Mesothelial cell of epicardium (in vitro differentiated cells): Measurements from ENCODE around the gene CAMK4. TPM values are rescaled to one million over a fixed set of nuclear protein-coding genes. Genes with fewer than 3 reads are reported as not detected.

Experiments used
- DNase-seq, 2 experiments: peaks; one replicate each; pipeline ENCODE4 v3.0.0; 2021; ENCODE audit warnings: low spot score in 2 of 2; ENCODE audit not compliant: unreplicated experiment in 2 of 2
- H3K27ac Mint-ChIP-seq: 2 replicates; pipeline ENCODE4 v1.8.0; 2021; ENCODE audit warnings: mixed read lengths
- H3K27me3 Mint-ChIP-seq: 2 replicates; pipeline ENCODE4 v1.8.0; 2021; ENCODE audit warnings: low read depth, mixed read lengths
- H3K36me3 Mint-ChIP-seq: 2 replicates; pipeline ENCODE4 v1.8.0; 2021; ENCODE audit warnings: mixed read lengths
- H3K4me1 Mint-ChIP-seq: 2 replicates; pipeline ENCODE4 v1.8.0; 2021; ENCODE audit warnings: mixed read lengths
- H3K4me3 Mint-ChIP-seq: 2 replicates; pipeline ENCODE4 v1.8.0; 2021; ENCODE audit warnings: mild to moderate bottlenecking, moderate library complexity, mixed read lengths
- H3K9me3 Mint-ChIP-seq: 2 replicates; pipeline ENCODE4 v1.8.0; 2021; ENCODE audit warnings: mixed read lengths
- CTCF ChIP-seq: fragments of 200-600 bp; sonication (generic); IDR thresholded peaks from one replicate; pipeline ENCODE4 v1.5.0; 2021; ENCODE audit warnings: antibody characterized with exemption; ENCODE audit not compliant: unreplicated experiment
- total RNA-seq: library from RNA; stranded (reverse); gene quantifications from 3 replicates; pipeline ENCODE4 v1.2.1, GENCODE V29; 2021

Gene CAMK4
- total RNA-seq, 1 donor from 2014 or later: 13.3 TPM

GRCh38 chr5:111246459-111246858 lies 22.3 kb downstream of the CAMK4 start:
- H3K4me3 Mint-ChIP-seq: no peak overlapping the region
- H3K27me3 Mint-ChIP-seq: peaks cover 16% of the 10 kb centered on the region
- H3K9me3 Mint-ChIP-seq: no peaks in the 10 kb centered on the region
- no peak overlapping the region for H3K27ac Mint-ChIP-seq
- TF ChIP-seq CTCF: no peak
- H3K36me3 Mint-ChIP-seq: no peaks in the 10 kb centered on the region
- DNase-seq: no peak
- peaks cover 10% of the 10 kb centered on the region for H3K4me1 Mint-ChIP-seq

GRCh38 chr5:111248571-111248970 lies 24.4 kb downstream of the CAMK4 start:
- H3K27me3 Mint-ChIP-seq: peaks cover 2% of the 10 kb centered on the region
- H3K36me3 Mint-ChIP-seq: no peaks in the 10 kb centered on the region
- H3K9me3 Mint-ChIP-seq: no peaks in the 10 kb centered on the region
- no peak overlapping the region for H3K4me3 Mint-ChIP-seq
- peaks cover 10% of the 10 kb centered on the region for H3K4me1 Mint-ChIP-seq
- no peak overlapping the region for H3K27ac Mint-ChIP-seq
- no peak for TF ChIP-seq CTCF
- DNase-seq: no peak

- Mint-ChIP-seq H3K4me1 (peaks cover 18% of the 10 kb centered on the region), H3K9me3 (peaks cover 3% of the 10 kb centered on the region), H3K4me3 (no peak overlapping the region), H3K36me3 (peaks cover 3% of the 10 kb centered on the region), H3K27me3 (peaks cover 2% of the 10 kb centered on the region), H3K27ac (no peak overlapping the region)
- no peak for DNase-seq
- no peak for TF ChIP-seq CTCF
Observed at GRCh38 chr5:111251921-111252320, 27.7 kb downstream of the CAMK4 start.

GRCh38 chr5:111252799-111253545 lies 28.8 kb downstream of the CAMK4 start:
- Mint-ChIP-seq H3K27ac (no peak overlapping the region), H3K4me1 (peaks cover 17% of the 10 kb centered on the region), H3K36me3 (peaks cover 9% of the 10 kb centered on the region), H3K27me3 (peaks cover 2% of the 10 kb centered on the region), H3K9me3 (peaks cover 10% of the 10 kb centered on the region), H3K4me3 (no peak overlapping the region)
- TF ChIP-seq CTCF: no peak
- DNase-seq: no peak

- peaks cover 15% of the 10 kb centered on the region for H3K9me3 Mint-ChIP-seq
- H3K27me3 Mint-ChIP-seq: peaks cover 2% of the 10 kb centered on the region
- no peak overlapping the region for H3K4me3 Mint-ChIP-seq
- H3K27ac Mint-ChIP-seq: no peak overlapping the region
- DNase-seq: no peak
- TF ChIP-seq CTCF: no peak
- peaks cover 12% of the 10 kb centered on the region for H3K4me1 Mint-ChIP-seq
- peaks cover 11% of the 10 kb centered on the region for H3K36me3 Mint-ChIP-seq
Observed at GRCh38 chr5:111254613-111255012, 30.4 kb downstream of the CAMK4 start.
